Testis (tissue), 3 donors: Measurements from ENCODE around the gene CRABP2. TPM values are rescaled to one million over a fixed set of nuclear protein-coding genes. Genes with fewer than 3 reads are reported as not detected.

ENCODE experiments used
- DNase-seq: peaks from one replicate; pipeline ENCODE4 v3.0.0-alpha.2; 2019
- H3K27ac ChIP-seq, 2 donors: fragments of 200-600 bp; sonication (generic); one replicate each; pipeline ENCODE4 v1.5.1; 2019
- H3K27me3 ChIP-seq: fragments of 200-600 bp; sonication (generic); one replicate; pipeline ENCODE4 v1.5.1; 2019
- H3K36me3 ChIP-seq: fragments of 200-600 bp; sonication (generic); one replicate; pipeline ENCODE4 v1.5.1; 2017; ENCODE audit warnings: low read depth; ENCODE audit errors: missing control alignments
- H3K4me1 ChIP-seq: fragments of 200-600 bp; sonication (generic); one replicate; pipeline ENCODE4 v1.5.1; 2019
- H3K4me3 ChIP-seq, 2 donors: fragments of 200-600 bp; sonication (generic); one replicate each; pipeline ENCODE4 v1.5.1; 2017 to 2019
- H3K9me3 ChIP-seq: fragments of 200-600 bp; sonication (generic); one replicate; pipeline ENCODE4 v1.5.1; 2017
- POLR2A ChIP-seq: fragments of 450-650 bp; IDR thresholded peaks from one replicate; pipeline ENCODE4 v1.6.1; 2017; ENCODE audit warnings: antibody characterized with exemption, mild to moderate bottlenecking, moderate library complexity
- WGBS, 2 donors: methylation state at CpG; one replicate each; pipeline ENCODE4 v1.1.5; 2018; 5-methylcytosine and 5-hydroxymethylcytosine counted together
- intact Hi-C: fragments of 100-400 bp; cut with DNase I; formaldehyde crosslinking; loops from one replicate; pipeline ENCODE4 v1.15.1; 2023; ENCODE audit warnings: low total_unique reads
- polyA plus RNA-seq: library from polyadenylated mRNA; stranded (reverse); fragments of 350-450 nt; fragmentation: Illumina TruSeq; extraction: RNeasy Lipid Tissue Mini Kit (QIAGEN cat#74804); gene quantifications from one replicate; pipeline ENCODE4 v1.2.3, GENCODE V29; 2014; ENCODE audit warnings: low read depth, low replicate concordance; ENCODE audit not compliant: insufficient read depth
- total RNA-seq, 2 donors: library from RNA; depleted of rRNA; stranded (reverse); fragments of >200 nt; gene quantifications; one replicate each; pipeline ENCODE4 v1.2.3, GENCODE V29; 2016
- TF ChIP-seq, protein P1 (sequence below), 3 experiments: fragments of 450-650 bp in 2 of 3; fragments of 200-600 bp in 1 of 3; sonication (generic) in 1 of 3; IDR thresholded peaks; one replicate each; pipeline ENCODE4 v1.5.1; 2016 to 2019; ENCODE audit warnings: antibody characterized with exemption in 3 of 3, mild to moderate bottlenecking in 2 of 3, moderate library complexity in 1 of 3

CRABP2 gene
- total and polyA plus RNA-seq, 3 donors from 2014 or later = 2.1 to 21.0 (median 6.8) TPM

DNA sequence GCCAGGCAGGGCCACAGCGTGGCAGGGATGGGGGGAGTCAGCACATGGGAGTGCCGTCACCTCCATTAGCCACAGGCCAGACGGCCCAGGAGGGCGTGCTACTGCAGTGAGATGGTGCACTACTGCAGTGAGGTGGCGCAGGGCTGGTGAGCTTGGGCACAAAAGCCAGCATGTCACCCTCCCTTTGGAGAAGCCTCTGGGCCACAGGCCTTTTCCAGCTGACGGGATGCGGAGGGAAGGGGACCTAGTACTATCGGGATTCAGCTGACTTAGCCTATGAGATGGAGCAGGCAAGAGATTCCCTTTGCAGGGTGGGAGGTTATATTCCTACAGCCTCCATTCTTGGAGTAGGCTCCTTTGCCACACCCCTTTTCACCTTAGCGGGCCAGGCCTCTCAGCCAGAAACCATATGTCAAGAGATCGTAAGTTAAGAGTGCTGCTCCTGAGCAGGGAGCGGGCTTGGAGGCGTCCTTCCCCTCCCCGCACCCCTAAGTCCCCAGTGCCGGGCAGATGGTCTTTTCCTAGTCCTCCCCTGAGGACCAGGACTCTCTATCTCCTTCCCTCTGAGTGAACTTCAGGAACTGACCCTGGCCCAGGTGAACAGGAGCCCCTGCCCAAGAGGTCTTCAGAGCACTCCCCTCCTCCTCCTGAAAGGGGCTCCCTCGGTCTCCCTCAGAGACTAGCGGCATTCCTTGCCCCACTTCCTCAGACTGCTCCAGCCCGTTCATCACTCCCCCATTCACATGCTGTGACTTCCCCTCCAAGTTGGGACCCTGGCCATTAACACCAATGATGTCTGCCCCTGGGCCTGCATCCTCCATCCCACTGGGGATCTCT, 36.4 kb downstream of the CRABP2 start:
- DNase-seq = no peak
- H3K4me1 ChIP-seq = peaks cover 40% of the 10 kb centered on the region
- 86 to 87% methylated on average over 14 to 17 of the region's 17 CpGs for WGBS, 2 donors
- H3K9me3 ChIP-seq = no peaks in the 10 kb centered on the region
- no peaks in the 10 kb centered on the region for H3K36me3 ChIP-seq
- peak overlapping the region; percentile 56 to 83 for H3K27ac ChIP-seq
- H3K4me3 ChIP-seq = no peak overlapping the region
- no peak for TF ChIP-seq POLR2A
- TF ChIP-seq, protein P1, sequence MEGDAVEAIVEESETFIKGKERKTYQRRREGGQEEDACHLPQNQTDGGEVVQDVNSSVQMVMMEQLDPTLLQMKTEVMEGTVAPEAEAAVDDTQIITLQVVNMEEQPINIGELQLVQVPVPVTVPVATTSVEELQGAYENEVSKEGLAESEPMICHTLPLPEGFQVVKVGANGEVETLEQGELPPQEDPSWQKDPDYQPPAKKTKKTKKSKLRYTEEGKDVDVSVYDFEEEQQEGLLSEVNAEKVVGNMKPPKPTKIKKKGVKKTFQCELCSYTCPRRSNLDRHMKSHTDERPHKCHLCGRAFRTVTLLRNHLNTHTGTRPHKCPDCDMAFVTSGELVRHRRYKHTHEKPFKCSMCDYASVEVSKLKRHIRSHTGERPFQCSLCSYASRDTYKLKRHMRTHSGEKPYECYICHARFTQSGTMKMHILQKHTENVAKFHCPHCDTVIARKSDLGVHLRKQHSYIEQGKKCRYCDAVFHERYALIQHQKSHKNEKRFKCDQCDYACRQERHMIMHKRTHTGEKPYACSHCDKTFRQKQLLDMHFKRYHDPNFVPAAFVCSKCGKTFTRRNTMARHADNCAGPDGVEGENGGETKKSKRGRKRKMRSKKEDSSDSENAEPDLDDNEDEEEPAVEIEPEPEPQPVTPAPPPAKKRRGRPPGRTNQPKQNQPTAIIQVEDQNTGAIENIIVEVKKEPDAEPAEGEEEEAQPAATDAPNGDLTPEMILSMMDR (IDR thresholded peaks at IDR 0.05) = no peak
- no peaks in the 10 kb centered on the region for H3K27me3 ChIP-seq
- intact Hi-C loops = no loop called here

DNA sequence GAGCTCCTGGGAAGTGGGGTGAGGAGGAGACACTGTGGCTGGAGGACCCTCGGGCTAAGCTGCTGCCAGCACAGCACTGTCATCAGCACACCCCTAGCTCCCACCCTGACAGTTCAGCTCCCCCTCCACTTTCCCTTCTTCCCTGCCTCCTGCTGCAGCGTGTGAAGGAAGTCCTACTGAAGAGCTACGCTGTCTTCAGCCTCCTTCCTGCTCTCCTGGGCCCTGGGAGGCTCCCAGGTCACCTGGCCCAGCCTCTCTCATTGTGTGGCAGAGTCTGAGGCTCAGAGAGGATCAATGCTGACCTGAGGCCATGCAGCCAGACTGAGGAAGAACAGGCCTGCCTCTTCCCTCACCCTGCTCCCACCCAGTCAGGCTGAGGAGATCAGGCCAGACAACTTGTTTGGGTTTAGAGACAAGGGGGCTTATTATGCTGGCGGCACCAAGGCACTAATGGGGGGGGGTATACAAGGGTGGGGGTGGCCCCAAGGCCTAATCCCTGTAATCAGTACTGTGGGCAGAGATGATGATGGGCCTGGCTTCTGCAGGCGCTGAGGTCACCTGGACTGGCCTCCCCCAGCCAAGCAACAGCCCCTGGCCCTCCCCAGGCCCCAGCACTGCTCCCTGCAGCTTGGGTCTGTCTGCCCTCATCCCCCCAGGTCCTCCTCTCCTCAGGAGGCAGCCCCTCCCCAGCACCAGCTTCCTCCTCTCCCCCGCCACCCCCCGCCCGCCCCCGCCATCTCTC, 37.2 kb downstream of the CRABP2 start:
- Histone ChIP-seq H3K4me1 (peaks cover 46% of the 10 kb centered on the region), H3K27me3 (no peaks in the 10 kb centered on the region), H3K4me3 (no peak overlapping the region), H3K27ac (peak overlapping the region; percentile 56 to 83), H3K36me3 (no peaks in the 10 kb centered on the region), H3K9me3 (no peaks in the 10 kb centered on the region)
- WGBS, 2 donors = 63 to 84% methylated on average over 7 to 9 of the region's 9 CpGs
- TF ChIP-seq POLR2A = no peak
- TF ChIP-seq, protein P1 (IDR thresholded peaks at IDR 0.05) = no peak
- DNase-seq = no peak
- intact Hi-C loops = no loop called here

DNA sequence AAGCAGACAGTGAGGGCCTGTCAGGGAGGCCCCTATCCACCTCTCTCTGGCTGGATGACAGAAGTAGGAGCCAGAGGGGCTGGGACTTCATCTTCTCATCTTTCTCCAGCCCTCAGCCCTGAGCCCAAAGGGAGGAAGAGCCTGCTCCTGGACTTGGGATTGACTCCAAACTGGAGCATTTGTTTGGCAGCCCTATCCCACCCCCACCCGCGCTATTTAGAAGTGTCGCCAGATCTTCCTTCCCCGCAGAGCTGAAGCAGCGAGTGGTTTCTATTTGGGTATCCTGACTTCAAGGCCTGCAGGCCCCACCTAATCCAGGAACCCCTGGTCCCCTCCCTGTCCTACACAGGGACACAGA, 37.8 kb downstream of the CRABP2 start:
- intact Hi-C loops = no loop called here
- DNase-seq = peak; percentile 54
- H3K27ac ChIP-seq = peak overlapping the region; percentile 56 to 83
- H3K36me3 ChIP-seq = no peaks in the 10 kb centered on the region
- 37 to 42% methylated on average over 5 of the region's 5 CpGs for WGBS, 2 donors
- no peaks in the 10 kb centered on the region for H3K27me3 ChIP-seq
- H3K4me3 ChIP-seq = no peak overlapping the region
- H3K4me1 ChIP-seq = peaks cover 51% of the 10 kb centered on the region
- no peaks in the 10 kb centered on the region for H3K9me3 ChIP-seq
- TF ChIP-seq, protein P1 (IDR thresholded peaks at IDR 0.05) = no peak
- no peak for TF ChIP-seq POLR2A

DNA sequence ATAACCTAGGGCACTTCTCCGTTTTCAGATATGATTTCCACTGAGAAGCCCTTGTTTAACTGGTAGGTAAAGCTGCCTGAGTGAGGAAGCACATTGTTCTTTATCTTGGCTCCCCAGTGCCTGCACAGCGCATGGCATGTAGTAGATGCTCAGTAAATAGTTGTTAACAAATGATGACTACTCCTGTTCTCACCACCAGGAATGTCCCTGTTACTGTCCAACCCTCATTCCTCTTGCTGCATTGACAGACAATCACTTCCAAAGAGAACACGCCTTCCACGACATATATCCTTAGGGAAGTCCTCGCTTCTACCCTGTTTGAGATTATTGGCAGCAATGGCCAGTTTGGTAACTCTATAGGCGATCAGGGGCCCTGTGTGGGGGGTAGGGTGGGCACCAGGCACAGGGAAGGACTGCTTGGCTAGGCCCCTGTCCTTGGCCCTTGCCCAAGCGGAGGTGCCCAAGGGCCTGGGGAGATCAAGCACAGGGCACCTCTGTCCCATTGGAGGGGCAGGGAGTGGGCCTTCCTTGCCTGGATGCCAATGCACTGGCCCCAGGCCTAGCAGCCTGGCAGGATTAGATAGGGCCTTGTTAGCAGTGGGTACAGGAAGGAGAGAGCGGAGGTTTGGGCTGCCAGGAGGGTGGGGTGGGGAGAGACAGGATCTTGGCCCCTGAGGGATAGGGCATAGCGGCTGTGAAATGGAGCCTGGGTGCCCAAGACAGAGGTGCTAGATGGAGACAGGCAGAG, 38.3 kb downstream of the CRABP2 start:
- Histone ChIP-seq H3K4me1 (peaks cover 57% of the 10 kb centered on the region), H3K9me3 (no peaks in the 10 kb centered on the region), H3K36me3 (no peaks in the 10 kb centered on the region), H3K27ac (peak overlapping the region; percentile 56 to 83), H3K27me3 (no peaks in the 10 kb centered on the region), H3K4me3 (no peak overlapping the region)
- DNase-seq = no peak
- intact Hi-C loops = no loop called here
- TF ChIP-seq, protein P1 (IDR thresholded peaks at IDR 0.05) = no peak
- TF ChIP-seq POLR2A = no peak
- 87 to 89% methylated on average over 9 of the region's 9 CpGs for WGBS, 2 donors
